Body of pancreas (tissue), 4 donors: ENCODE measurements around the gene SLC38A10. TPM values are rescaled to one million over a fixed set of nuclear protein-coding genes. Genes with fewer than 3 reads are reported as not detected.

Source experiments
- ATAC-seq: fragments of 150-250 bp; one replicate; pipeline ENCODE4 v1.9.1; 2016
- DNase-seq, 4 donors: peaks; one replicate each; pipeline ENCODE4 v3.0.0-alpha.2; 2019
- H3K27ac ChIP-seq, 4 donors: fragments of 200-600 bp; sonication (generic); 1 replicate in 3 of 4; 2 replicates in 1 of 4; pipeline versions ENCODE4 v1.5.1 to v1.6.1; 2016 to 2019; ENCODE audit warnings: mild to moderate bottlenecking in 1 of 4, mixed read lengths in 1 of 4, moderate library complexity in 1 of 4
- H3K27me3 ChIP-seq, 2 donors: fragments of 200-600 bp; sonication (generic); one replicate each; pipeline ENCODE4 v1.6.0; 2016; ENCODE audit warnings: mild to moderate bottlenecking in 1 of 2
- H3K36me3 ChIP-seq, 2 donors: fragments of 200-600 bp; sonication (generic); replicated peaks in 1 of 2; 2 replicates each; pipeline ENCODE4 v1.5.1; 2016; ENCODE audit warnings: low read depth in 2 of 2; ENCODE audit not compliant: insufficient read depth in 1 of 2
- H3K4me1 ChIP-seq: fragments of 200-600 bp; sonication (generic); one replicate; pipeline ENCODE4 v1.6.0; 2016
- H3K4me3 ChIP-seq, 2 donors: fragments of 200-600 bp; sonication (generic); 1 replicate in 1 of 2; 2 replicates in 1 of 2; pipeline ENCODE4 v1.5.1; 2016 to 2019
- H3K9me3 ChIP-seq, 3 donors: fragments of 200-600 bp; sonication (generic); 1 replicate in 2 of 3; 2 replicates in 1 of 3; pipeline ENCODE4 v1.5.1; 2016
- POLR2A ChIP-seq, 3 donors: fragments of 450-650 bp; IDR thresholded peaks; one replicate each; pipeline ENCODE4 v1.6.1; 2016; ENCODE audit warnings: antibody characterized with exemption in 3 of 3, mild to moderate bottlenecking in 2 of 3
- WGBS, 2 donors: methylation state at CpG; one replicate each; pipeline ENCODE4 v1.1.5; 2017; 5-methylcytosine and 5-hydroxymethylcytosine counted together
- intact Hi-C: fragments of 100-400 bp; cut with DNase I; formaldehyde crosslinking; loops from one replicate; pipeline ENCODE4 v1.15.1; 2023
- total RNA-seq, 2 donors: library from RNA; depleted of rRNA; stranded (reverse); fragments of >200 nt; gene quantifications; one replicate each; pipeline ENCODE4 v1.1.0, GENCODE V29; 2016
- TF ChIP-seq, protein P1 (sequence below), 7 experiments: fragments of 450-650 bp in 4 of 7; fragments of 200-600 bp in 3 of 7; sonication (generic) in 3 of 7; IDR thresholded peaks; one replicate each; pipeline ENCODE4 v1.5.1; 2016 to 2019; ENCODE audit warnings: antibody characterized with exemption in 7 of 7

SLC38A10 gene
- total RNA-seq, 2 donors from 2014 or later, result 102 to 203 TPM

DNA sequence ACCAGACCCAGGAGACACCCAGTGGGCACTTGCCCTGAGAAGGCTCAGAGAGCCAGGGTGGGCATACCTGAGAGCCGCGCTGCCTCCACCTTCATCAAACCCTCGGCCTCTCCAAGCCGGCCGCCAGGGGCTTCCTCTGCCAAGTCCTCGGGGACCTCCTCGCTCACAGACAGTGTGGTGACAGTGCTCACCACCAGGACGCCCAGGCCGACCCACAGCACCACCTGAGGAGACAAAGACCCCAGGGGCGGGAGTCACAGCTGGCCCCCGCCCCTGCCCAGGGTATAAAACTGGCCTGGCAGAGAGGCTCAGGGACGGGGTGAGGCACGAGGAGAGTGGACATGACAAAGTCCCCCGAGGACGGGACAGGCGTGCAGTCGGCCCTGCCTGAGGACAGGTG is 34.9 kb downstream of the SLC38A10 start:
- Histone ChIP-seq H3K27ac (no peak overlapping the region), H3K36me3 (peaks cover 18 to 32% of the 10 kb centered on the region in 2 donors), H3K4me3 (no peak overlapping the region), H3K9me3 (no peaks in the 10 kb centered on the region), H3K27me3 (no peaks in the 10 kb centered on the region), H3K4me1 (peaks cover 4% of the 10 kb centered on the region)
- intact Hi-C loops, result no loop called here
- ATAC-seq (no peak), DNase-seq (no peak)
- no peak for TF ChIP-seq POLR2A (IDR thresholded peaks at IDR 0.05)
- TF ChIP-seq, protein P1, sequence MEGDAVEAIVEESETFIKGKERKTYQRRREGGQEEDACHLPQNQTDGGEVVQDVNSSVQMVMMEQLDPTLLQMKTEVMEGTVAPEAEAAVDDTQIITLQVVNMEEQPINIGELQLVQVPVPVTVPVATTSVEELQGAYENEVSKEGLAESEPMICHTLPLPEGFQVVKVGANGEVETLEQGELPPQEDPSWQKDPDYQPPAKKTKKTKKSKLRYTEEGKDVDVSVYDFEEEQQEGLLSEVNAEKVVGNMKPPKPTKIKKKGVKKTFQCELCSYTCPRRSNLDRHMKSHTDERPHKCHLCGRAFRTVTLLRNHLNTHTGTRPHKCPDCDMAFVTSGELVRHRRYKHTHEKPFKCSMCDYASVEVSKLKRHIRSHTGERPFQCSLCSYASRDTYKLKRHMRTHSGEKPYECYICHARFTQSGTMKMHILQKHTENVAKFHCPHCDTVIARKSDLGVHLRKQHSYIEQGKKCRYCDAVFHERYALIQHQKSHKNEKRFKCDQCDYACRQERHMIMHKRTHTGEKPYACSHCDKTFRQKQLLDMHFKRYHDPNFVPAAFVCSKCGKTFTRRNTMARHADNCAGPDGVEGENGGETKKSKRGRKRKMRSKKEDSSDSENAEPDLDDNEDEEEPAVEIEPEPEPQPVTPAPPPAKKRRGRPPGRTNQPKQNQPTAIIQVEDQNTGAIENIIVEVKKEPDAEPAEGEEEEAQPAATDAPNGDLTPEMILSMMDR (IDR thresholded peaks at IDR 0.05), result no peak
- WGBS, 2 donors, result 86 to 93% methylated on average over 11 to 16 of the region's 17 CpGs

DNA sequence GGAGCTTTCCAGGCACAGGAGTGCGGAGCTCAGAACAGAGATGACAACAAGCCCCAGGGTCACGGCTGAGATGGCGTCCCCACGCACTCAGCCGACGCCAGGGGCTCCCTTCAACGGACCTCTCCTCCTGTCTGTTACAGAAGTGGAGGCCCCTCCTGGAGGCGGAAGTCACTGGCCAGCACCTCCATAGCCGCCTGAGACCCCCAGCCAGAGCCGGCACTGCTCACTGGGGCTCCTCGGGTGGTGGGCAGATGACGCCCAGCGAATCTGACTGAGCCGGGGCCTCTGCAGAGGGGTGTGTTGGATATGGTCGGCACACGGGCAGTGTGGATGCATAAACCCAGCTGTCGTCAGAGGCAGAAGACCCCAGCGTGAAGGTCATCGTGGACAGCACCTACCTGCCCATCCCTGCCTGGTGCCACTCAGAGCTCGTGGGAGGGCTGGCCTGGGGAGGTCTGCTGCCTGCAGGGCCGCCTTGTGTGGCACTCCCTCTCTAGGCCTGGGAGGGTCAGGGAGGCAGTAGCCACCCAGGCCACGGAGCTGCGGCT is 36.0 kb downstream of the SLC38A10 start:
- TF ChIP-seq, protein P1 (IDR thresholded peaks at IDR 0.05), result no peak
- no peak for TF ChIP-seq POLR2A (IDR thresholded peaks at IDR 0.05)
- H3K4me3 ChIP-seq, result no peak overlapping the region
- DNase-seq (no peak), ATAC-seq (no peak)
- WGBS, 2 donors, result 83 to 91% methylated on average over 6 to 18 of the region's 23 CpGs
- intact Hi-C loops, result no loop called here
- no peaks in the 10 kb centered on the region for H3K27me3 ChIP-seq
- peaks cover 18 to 27% of the 10 kb centered on the region in 2 donors for H3K36me3 ChIP-seq
- peaks cover 11% of the 10 kb centered on the region for H3K4me1 ChIP-seq
- H3K27ac ChIP-seq, result no peak overlapping the region
- no peaks in the 10 kb centered on the region for H3K9me3 ChIP-seq

DNA sequence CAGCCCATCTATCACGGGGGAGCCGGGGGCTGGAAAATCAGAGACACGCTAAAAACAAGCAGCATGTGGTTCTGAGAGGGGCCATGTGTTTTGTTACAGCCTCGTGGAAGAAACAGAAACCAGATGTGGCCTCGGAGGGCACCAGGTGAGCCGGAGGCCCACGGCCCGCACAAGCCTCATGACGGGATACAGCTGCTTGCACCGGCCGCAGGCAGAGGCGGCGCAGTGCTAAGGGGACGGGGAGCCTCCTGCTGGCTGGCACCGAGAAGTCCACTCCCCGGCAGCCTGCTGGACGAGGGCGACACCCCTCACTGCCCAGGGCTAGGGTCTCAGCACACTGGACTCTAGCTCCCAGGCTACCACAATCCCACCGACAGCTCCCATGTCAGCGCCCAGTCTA is 36.8 kb downstream of the SLC38A10 start:
- 85 to 91% methylated on average over 11 to 20 of the region's 20 CpGs for WGBS, 2 donors
- no peak for ATAC-seq
- peaks cover 11% of the 10 kb centered on the region for H3K4me1 ChIP-seq
- H3K27ac ChIP-seq, result no peak overlapping the region
- no peak overlapping the region for H3K4me3 ChIP-seq
- H3K9me3 ChIP-seq, result no peaks in the 10 kb centered on the region
- DNase-seq, result no peak
- no peaks in the 10 kb centered on the region for H3K27me3 ChIP-seq
- TF ChIP-seq, protein P1 (IDR thresholded peaks at IDR 0.05), result no peak
- no peak for TF ChIP-seq POLR2A (IDR thresholded peaks at IDR 0.05)
- peaks cover 18 to 27% of the 10 kb centered on the region in 2 donors for H3K36me3 ChIP-seq
- intact Hi-C loops, result no loop called here

DNA sequence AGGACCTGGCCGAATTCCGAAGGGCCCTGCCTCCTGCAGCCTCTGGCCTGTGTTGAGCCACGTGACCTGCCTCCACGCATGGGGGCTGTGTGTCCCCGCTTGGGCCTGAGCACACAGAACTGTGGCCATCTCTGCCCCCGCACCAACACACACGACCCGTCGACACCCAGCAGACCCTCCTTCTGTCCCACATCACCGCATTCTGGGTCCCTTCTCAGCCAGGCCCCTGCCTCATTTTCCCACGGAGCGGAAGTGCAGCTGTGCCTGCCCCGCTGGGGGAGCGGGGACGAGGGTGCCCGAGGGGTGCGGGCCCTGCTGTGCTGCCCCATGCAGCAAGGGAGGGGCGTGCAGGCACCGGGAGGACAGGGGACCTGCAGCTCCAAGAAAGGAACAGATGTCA is 37.6 kb downstream of the SLC38A10 start:
- Histone ChIP-seq H3K9me3 (no peaks in the 10 kb centered on the region), H3K4me1 (peaks cover 11% of the 10 kb centered on the region), H3K4me3 (no peak overlapping the region), H3K27me3 (no peaks in the 10 kb centered on the region), H3K36me3 (peaks cover 18 to 25% of the 10 kb centered on the region in 2 donors), H3K27ac (no peak overlapping the region)
- 91 to 93% methylated on average over 10 to 19 of the region's 19 CpGs for WGBS, 2 donors
- DNase-seq (no peak), ATAC-seq (no peak)
- no peak for TF ChIP-seq POLR2A (IDR thresholded peaks at IDR 0.05)
- intact Hi-C loops, result no loop called here

DNA sequence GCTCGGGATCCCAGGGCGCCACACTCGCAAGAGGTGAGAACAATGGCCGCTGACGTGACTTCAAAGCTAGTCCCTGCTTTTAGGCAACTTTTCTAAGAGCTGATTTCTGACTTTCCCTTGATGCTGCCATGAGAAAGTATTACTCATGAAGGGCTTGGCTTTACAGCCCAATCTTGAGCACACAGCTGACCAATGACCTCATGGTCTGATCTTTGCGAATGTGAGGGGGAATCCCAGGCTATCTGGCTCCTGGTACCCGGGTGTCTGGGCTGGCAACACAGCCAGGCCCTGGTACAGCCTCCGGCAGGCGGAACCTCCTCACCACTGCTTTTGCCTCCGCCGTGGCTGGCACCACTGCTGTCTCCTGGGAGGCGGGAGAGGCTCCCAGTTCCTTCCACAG is 38.5 kb downstream of the SLC38A10 start:
- Histone ChIP-seq H3K36me3 (peaks cover 20 to 30% of the 10 kb centered on the region in 2 donors), H3K4me1 (peaks cover 11% of the 10 kb centered on the region), H3K27ac (no peak overlapping the region), H3K4me3 (no peak overlapping the region), H3K9me3 (no peaks in the 10 kb centered on the region), H3K27me3 (no peaks in the 10 kb centered on the region)
- TF ChIP-seq, protein P1 (IDR thresholded peaks at IDR 0.05), result no peak
- no peak for TF ChIP-seq POLR2A (IDR thresholded peaks at IDR 0.05)
- no peak for DNase-seq
- intact Hi-C loops, result no loop called here
- WGBS, 2 donors, result 83 to 92% methylated on average over 7 to 11 of the region's 12 CpGs
- ATAC-seq, result no peak
